ENCODE measurements around the gene FRMPD4.

FRMPD4 gene

DNA sequence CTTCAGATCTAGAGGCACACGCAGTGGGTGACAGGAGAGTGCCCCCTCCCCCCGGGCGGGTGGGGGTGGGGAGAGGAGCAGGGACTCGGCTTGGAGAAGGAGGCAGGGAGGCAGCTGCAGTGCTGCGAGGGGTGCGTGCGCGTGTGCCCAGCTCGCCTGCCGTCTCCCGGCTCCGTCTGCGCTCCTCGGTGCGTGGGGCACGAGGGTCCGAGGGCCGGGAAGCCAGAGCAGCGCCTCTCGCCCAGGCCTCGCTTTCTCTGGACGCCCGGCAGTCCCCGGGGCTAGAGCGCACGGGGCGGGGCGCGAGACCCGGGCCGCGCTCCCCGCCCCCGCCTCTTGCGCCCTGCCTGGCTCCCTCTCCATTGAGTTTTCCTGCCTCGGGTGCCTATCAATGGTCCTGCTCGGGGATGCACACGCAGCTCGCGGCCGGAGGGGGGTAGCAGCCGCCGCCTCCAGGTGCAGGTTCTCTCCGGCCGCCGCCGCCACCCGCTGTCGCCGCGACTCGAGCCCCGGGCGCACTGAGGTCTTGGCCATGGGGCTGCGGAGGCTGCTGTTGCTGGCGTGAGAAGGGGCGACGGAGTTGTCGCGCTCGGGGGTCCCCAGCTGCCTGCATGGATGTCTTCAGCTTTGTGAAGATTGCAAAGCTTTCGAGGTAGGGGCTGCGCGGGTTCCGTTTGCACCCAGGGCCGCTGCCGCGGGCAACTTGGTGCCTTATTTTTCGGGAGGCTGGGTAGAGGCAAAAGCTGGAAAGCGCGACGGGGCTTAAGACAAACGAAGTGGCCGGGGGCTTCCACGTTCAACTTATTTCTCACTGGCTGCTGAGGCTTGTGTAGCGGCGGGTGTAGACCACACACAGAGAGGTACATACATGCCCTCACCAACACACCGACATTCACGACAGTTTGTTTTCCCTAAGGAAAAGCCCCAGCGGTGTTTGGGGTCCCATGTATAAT, at the start of gene FRMPD4:
TSS of gene FRMPD4 (plus strand) at position 113 of the 953 bp plus-strand sequence. CDS start at position 612, 499 bp downstream.
- in situ Hi-C loops (cut with MboI; ENCODE audit: low pct_unique_long_range_greater_than_20kb, low sequenced_read_pairs, unreplicated experiment), result no loop called here
- no peak for TF ChIP-seq CTCF (IDR thresholded peaks at IDR 0.05; ENCODE audit: extremely low read depth, insufficient read depth, missing control alignments)
- no peak for DNase-seq (ENCODE audit: low spot score)

DNA sequence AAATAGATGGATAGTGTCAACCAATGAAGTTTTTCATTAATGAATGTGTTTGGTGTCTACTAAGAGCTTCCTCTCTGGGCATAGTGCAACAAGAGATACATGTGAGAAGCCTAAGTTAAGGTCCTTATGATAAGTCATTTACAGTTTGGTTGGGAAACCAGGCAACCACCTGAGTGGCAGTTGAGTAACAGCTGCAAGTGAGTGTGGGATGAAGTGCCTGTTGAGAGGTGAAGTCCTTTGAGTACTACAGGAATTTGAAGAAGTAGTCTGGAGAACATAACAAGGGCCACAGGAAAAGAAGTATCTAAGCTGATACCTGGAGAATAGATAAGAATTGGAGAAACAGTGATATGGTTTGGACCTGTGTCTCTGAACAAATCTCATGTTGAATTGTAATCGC, 48.5 kb upstream of the FRMPD4 start:
- in situ Hi-C loops (cut with MboI; ENCODE audit: low pct_unique_long_range_greater_than_20kb, low sequenced_read_pairs, unreplicated experiment), result no loop called here
- no peak for DNase-seq (ENCODE audit: low spot score)
- no peak for TF ChIP-seq CTCF (IDR thresholded peaks at IDR 0.05; ENCODE audit: extremely low read depth, insufficient read depth, missing control alignments)

DNA sequence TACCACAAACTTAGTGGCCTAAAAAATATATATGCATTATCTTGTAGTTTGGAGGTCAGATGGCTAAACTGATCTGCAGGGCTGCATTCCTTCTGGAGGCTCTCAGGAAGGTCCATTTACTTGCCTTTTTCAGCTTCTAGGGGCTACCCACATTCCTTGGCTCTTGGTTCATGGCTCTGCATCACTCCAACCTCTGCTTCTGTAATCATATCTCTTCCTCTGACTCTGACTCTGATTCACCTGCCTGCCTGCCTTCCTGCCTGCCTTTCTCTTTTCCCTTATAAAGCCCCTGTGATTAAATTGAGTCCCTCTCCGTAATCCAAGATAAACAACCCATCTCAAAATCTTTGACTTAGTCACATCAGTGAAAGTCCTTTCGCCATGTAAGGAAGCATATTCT, 25.0 kb upstream of the FRMPD4 start:
- no peak for DNase-seq (ENCODE audit: low spot score)
- in situ Hi-C loops (cut with MboI; ENCODE audit: low pct_unique_long_range_greater_than_20kb, low sequenced_read_pairs, unreplicated experiment), result no loop called here
- no peak for TF ChIP-seq CTCF (IDR thresholded peaks at IDR 0.05; ENCODE audit: extremely low read depth, insufficient read depth, missing control alignments)

- TF ChIP-seq CTCF (IDR thresholded peaks at IDR 0.05; ENCODE audit: extremely low read depth, insufficient read depth, missing control alignments), result peak; percentile 25
- DNase-seq (ENCODE audit: low spot score), result no peak
- in situ Hi-C loops (cut with MboI; ENCODE audit: low pct_unique_long_range_greater_than_20kb, low sequenced_read_pairs, unreplicated experiment), result no loop called here
Measured at GRCh38 chrX:12115377-12115776, 22.9 kb upstream of the FRMPD4 start.

GRCh38 chrX:12118134-12118533, 20.1 kb upstream of the FRMPD4 start:
- in situ Hi-C loops (cut with MboI; ENCODE audit: low pct_unique_long_range_greater_than_20kb, low sequenced_read_pairs, unreplicated experiment), result no loop called here
- TF ChIP-seq CTCF (IDR thresholded peaks at IDR 0.05; ENCODE audit: extremely low read depth, insufficient read depth, missing control alignments), result no peak
- no peak for DNase-seq (ENCODE audit: low spot score)

DNA sequence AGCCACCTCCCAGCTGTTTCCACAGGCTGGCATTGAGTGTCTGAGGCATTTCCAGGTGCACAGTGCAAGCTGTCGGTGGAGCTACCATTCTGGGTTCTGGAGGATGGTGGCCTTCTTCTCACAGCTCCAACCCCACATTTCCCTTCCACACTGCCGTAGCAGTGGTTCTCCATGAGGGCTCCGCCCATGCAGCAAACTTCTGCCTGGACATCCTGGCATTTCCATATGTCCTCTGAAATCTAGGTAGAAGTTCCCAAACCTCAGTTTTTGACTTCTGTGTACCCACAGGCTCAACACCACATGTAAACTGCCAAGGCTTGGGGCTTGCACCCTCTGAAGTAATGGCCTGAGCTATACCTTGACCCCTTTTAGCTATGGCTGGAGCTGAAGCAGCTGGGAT, 10.3 kb upstream of the FRMPD4 start:
- in situ Hi-C loops (cut with MboI; ENCODE audit: low pct_unique_long_range_greater_than_20kb, low sequenced_read_pairs, unreplicated experiment), result no loop called here
- TF ChIP-seq CTCF (IDR thresholded peaks at IDR 0.05; ENCODE audit: extremely low read depth, insufficient read depth, missing control alignments), result no peak
- no peak for DNase-seq (ENCODE audit: low spot score)
